HG02610 (cell line): ENCODE results near the gene MSI2.

ENCODE experiments used
- ATAC-seq: cut with Tn5 transposase; IDR thresholded peaks from one replicate; pipeline ENCODE4 v1.9.1; 2021; ENCODE audit warnings: mild to moderate bottlenecking, moderate library complexity; ENCODE audit not compliant: unreplicated experiment

The MSI2 gene

DNA sequence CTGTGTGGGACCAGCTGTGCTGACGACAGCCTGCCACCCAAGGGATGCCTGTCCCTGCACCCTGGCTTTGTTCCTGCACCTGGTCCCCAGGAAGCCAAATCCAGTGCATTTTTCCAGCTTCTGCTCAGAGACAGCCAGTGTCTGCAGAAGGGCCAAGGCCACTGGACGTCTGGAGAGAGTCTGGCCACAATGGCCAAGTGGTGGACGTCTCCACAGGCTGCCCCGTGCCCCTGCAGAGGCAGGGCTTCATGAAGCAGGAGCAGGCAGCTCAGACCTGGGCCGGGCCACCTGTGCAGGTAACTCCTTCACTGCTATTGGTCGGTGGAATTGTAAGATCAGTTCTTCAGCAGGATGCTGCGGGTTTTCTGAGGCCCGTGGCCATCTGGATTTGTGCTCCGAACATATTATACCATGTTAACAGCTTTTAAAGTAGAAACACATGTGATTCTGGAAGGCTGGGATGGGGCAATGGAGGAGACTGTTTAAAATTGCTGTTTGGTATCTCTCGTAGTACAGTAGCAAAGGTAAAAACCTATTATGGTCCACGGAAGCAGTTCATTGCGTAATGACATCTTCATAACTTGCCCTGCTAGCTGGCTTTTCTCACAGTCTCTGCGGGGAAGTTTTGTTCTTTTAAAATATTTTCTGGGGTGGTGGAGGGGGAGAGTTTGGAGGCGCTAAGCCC, 303.5 kb downstream of the MSI2 start:
- no peak for ATAC-seq

DNA sequence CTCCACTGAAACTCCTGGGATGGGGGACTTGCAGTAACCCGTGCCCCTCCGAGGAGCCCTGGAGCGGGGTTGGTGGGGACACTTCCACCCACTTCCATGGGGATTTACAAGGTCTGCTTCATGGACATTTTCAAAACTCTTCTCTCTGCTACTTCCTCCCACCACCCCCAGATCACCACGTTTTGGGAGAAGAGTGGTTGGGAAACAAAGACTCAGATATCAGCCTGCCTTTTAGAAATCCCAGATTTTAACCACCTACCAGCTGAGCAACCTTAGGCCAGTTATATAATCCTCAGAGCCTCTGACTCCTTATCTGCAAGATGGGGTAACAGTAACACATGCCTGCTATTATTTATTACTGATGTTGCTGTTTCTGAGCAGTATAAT, 304.0 kb downstream of the MSI2 start:
- ATAC-seq = no peak

DNA sequence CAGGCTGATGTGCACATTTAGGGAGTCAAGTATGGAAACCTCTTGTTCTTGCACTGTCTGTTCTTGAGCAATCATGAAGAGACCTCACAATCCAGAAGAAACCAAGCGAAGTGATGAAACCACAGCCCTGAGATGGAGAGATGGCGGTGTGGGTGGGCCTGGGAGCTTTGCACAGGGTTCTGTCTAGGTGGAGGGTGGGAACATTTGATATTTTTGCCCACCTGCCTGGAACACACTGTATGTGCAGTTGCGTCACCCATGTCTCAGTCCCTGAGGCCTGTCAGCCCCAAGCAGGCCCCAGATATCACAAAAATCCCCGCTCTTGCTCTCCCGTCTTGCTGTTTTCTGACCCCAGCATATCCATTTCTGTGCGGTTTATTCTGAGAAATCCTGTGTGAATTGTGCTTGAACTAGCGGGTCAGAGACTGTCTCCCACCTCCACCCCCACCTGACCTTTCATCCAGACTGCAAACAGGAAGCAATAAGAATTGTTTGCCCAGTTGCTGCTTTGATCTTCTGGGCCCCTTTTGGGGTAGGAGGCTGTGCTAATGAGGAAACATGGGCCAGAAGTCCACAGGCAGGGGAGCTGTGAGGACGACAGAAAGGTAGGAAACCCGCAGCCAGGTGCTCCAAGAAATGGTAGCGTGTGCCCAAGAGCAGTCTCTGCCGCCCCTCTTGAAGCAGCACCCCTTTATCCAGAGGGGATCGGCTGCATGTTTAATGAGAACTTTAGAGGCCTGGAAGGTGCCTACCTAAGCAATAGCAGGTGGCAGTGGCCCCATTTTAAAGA, 304.9 kb downstream of the MSI2 start:
- no peak for ATAC-seq

DNA sequence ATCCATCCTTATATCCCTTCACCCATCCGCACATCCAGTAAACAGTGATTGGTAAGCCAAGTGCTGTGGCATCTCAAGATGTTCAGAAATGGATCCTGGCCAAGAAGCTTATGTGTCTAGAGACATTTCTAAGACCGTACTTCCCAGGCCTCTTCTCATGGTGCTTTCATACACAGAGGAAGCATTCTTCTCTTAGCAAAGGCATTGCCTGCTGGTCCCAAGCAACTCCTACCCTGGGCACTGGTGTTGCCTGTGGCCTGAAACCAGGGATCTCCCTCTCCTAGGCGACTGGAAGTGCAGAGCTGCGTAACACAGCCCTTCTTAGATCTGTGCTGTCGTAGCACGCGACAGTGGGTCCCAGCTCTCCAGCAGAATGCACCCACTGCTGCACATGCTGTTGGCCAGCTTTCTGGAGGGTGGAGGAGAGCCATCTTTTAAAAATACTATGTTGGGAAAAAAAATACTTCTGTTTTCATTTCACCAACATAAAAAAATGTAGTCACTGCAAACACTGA, 305.9 kb downstream of the MSI2 start:
- ATAC-seq = no peak

DNA sequence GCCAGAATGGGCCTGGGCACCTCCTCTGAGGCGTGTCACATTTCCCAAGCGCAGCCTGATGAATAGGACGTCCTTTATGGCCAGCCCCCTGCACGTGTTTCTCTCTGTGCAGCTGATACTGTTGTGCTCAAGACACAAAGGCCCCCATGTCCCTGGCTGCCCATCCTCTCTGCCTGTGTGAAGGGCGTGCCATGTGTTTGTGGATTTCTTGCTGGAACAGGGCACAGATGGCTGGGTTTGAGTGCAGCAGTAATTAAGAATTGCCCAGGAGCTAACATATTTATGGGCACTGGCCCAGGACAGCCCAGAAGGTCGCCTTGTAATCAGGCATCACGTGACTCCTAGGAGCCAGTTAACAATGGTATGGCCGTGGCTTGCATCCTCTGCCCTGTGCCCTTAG, 307.6 kb downstream of the MSI2 start:
- no peak for ATAC-seq

DNA sequence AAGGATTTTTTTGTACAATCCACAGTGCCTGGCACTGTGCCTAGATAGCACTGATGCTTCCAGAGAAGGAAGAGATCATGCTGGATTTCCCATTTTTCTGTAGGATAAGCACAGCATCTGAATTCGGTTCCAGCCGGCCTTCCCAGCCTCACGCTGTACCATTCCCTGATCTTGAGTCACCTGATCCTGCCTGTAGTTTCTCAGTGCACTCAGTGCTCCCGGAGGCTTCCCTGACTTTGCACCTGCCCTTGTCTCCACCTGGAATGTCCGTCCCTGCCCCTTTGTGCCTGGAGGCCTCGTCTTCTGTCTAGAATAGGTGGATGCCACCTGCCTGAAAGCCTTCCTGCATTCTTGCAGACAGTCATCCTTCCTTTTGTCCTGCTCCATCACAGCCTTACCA, 308.9 kb downstream of the MSI2 start:
- ATAC-seq = no peak

DNA sequence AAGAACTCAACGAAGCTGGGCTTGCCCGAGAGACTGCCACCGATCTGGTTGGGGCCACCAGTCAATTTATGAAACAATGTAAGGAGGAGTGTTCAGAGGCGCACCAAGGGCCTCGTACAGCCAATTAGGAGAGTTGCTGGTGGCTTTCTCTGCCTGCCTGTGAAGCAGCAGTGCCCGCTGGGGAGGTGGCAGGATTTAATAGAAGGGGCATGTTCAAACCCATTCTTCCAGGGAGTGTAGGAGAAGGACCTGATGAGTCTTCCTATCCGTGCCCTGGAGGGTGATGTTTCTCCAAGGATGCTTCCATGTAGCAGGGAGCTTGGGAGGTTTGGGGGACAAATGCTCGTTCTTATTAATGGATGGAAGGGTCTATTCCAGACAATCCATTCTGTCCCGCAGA, 310.4 kb downstream of the MSI2 start:
- no peak for ATAC-seq

DNA sequence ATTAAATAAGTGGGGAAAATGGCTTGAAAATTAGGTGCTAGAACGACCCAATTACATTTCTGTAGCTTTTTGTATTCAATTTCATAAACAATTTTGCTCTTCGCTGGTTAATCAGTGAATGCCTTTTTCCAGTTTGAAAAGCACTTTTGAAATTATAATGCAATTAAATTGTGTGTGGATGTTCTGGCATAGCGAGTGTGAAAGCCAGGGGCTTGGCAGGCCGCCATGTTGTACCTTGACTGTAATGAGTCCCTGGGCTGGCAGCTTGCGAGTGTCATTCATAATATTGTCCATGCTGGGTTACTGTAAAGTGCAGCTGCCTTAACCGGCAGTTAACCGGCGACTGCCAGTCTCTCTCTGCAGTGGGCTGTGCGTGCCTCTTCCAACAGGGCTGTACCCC, 310.9 kb downstream of the MSI2 start:
- no peak for ATAC-seq

DNA sequence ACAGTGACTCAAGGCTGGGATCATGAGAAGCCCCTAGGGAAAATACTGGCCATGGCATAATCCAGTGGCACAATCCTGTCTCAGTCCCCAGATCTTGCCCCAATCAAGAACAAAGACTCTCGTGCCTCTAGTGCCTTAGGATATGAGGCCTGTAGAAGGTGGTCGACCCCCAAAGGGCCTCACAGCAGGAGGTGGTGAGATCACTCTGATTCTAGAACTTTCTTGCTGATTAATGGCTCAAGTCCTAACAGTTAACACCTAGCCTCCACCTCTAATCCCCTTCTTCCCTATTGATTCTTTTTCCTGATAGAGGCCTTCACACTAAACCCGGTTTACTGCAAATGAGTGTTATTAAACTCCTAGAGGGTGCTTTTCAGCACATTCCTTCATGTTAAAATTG, 312.0 kb downstream of the MSI2 start:
- no peak for ATAC-seq

DNA sequence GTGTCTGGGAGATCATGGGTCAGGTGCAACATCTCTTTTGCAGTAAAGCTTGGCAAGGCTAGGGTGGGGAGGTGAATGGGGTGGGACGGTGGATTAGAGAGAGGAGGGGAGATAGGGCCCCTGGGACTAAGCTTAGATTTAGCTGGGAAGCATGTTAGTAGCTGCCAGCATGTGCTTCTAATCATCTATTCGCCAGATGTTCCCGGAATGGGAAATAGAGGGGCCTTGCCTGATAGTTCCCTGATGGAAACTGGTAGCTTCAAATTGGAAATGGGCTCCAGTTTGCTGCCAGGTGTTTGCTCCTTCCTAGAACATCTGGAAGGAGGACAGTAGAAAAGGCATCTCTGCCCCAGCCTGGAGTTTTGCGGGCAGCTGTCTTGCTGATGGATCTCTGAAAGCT, 312.7 kb downstream of the MSI2 start:
- ATAC-seq = no peak

DNA sequence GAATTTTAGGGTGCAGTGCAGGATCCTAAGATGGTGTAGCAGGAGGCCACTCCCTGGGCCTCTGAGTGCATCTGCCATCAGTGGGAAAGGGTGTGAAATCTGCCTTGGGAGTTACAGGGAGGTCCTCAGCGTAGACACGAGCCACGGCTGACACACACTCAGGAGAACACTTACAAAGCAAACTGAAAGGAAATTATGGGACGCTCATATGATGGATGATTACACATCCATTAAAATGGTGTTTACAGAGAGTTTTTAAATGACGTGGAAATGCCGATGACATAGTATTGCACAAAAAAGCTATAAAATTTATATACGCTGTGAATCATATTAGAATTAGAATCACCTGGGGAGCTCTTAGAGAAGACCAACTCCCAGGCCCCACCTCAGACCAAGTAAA, 313.5 kb downstream of the MSI2 start:
- ATAC-seq = no peak

DNA sequence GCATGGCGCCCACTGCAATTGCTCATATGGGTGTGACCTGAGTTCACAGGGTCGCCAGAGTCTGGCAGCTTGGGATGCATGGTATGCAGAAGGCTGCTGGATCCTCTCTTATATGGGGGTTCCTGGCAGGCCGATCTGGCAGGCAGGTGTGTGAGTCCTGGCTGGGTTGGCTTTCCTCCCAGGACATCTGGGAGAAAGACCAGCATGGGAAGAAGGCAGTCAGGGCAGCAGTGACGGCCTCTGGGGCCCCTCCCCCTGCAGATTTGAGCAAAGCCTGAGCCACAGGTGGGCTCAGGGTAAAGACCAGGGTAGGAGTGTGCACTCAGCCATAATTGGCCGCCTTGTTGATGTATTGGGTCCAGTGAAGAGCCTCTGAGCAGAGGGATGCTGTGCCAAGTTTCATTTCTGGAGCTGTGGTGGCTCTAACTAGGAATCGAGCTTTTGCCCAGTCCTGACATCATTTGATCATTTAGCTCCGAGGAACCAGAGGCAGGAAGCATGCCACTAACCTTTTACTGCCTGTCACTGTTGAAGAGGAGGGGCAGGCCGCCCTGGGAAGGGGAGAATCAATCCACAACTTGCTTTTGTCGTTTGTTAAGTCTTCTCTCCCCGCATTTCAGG, 314.5 kb downstream of the MSI2 start:
- ATAC-seq = no peak

DNA sequence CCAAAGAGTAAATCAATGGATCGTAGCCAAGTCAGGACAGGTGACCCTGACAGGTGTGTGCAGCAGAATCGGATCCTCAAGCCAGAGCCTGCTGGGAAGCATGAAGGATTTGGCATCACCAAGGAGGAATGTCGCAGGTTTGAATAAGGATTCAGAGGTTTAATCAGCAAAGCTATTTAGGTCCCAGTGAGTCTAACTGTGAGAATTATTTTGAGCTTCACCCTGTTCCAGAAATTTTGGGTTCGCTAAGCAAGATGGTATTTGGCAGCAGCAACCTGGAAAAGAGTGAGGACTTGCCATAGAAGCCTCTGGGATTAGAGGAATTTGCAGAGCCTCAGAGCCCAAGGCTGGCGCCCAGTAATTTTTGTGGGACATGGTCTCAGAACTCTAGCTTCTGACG, 315.7 kb downstream of the MSI2 start:
- no peak for ATAC-seq

DNA sequence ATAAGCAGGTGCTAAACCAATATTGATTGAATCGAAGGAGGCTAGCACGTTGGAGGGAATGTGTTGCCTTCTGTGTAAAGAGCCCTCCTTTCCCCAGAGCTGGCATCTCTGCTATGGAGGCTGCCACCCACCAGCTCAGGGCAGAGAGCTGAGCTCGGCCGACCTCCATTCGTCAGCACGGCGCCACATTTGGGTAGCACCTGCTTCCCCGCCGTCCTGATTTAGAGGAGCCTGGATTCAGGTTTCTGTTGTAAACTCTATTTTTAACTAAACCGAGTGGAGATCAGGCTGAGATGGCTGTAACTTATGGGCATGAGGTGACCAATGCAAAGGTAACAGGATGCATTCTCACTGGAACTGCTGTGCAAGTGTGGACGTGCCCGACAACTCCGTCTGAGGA, 316.3 kb downstream of the MSI2 start:
- no peak for ATAC-seq

DNA sequence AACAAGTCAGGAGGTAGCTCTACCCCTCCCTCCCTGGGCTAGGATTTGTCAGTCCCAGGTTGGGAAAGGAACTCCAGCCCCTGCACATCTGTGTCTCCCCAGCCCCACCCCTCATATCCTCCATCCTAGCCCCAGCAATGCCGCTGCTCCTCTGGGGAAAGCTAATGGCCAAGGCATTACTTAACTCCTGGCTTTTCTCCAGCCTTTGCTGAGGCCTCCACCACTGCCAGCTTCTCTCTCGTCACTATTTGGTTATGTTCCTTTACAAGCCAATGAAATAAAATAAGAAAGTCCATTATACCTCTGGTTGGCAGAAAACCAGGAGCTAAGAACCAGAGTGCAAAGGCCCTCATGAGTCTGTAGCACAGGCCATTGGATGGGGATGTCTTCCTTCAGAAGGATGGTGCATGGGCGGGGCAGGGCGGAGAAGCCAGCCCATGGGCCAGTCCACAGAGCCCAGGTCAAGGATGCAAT, 317.8 kb downstream of the MSI2 start:
- no peak for ATAC-seq

DNA sequence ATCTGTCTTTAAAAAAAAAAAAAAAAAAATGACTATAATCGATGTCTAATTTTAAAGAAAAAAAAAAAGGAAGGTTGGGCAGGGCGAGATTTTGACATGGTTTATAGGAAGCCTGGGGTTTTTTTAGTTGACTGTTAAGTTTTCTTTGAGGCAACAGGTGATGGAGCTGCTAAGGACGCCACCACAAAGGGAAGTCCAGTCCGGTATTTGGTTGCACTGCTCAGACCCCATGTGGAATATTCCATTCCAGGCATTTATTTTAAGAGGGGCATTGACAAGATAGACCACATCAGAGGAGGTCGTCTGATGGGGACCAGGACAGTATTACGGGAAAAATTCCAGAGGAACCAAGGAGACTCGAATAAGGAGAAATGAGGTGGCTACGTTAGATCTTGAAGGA, 320.4 kb downstream of the MSI2 start:
- no peak for ATAC-seq

DNA sequence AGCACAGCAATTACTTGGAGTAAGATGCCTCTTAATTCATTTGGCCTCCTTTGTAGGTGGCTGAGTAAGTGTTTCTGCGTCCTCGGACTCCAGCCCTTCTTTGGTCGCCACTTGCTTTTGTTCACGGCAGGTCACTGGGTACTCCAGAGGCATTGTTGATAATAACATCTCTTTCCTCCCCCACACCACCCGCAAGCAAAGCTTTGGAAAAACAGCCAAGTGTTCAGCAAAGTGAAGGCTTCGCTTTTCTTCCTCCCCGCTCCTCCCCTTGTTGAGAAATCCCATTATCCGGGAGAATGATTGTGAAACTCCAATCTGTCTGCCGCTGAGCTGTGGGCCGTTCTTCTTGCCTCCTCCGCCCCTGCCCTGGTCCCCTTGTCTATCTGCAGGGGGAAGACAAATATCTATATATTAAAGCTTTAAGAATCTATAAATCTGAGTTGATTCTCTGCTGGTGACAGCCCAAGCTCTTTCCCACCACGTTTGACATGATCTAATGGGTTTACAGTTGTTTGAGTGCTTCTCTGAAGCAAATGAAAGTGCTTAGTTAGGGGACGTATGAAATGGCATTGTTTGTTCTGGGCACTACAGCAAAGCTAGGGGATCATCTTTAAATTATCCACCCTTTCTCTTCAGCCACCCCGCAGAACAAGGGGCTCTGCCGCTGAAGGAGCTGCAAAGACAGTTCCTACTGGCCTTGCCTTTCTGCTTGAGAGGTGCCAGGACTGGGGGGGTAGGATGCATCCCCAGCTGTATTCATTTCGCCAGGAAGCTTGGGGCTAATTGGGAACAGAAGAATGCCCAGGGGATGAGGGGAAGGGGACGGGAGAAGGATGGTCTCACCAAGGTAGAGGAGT, 321.7 kb downstream of the MSI2 start:
- ATAC-seq = no peak

DNA sequence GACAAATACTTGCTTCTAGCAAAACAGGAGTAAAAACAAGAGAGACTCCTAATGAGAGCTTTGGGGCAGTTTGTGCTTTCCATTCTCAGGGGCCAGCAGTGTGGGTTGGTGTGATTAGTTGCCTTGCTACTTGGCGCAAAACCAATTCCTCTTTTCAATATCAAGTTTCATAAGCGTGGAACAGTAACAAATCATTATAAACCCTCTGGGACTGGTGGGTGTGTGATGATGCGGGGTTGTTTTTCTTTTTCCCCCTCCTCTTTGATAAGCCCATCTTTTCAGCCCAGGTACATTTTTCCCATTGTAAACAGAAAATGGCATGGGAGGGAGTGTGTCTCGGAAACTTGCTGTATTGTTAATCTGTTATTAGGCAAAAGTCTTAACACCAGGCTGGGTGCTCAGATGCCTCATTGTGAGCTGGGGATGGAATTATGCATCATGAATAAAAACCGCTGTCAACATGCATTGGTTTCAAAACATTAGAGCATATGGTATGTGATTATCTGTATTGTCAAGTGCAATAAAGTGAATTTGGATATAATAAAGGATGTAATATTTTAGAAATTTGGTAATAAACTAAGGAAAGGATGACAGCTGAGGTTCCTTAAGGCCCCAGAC, 322.4 kb downstream of the MSI2 start:
- ATAC-seq = no peak

DNA sequence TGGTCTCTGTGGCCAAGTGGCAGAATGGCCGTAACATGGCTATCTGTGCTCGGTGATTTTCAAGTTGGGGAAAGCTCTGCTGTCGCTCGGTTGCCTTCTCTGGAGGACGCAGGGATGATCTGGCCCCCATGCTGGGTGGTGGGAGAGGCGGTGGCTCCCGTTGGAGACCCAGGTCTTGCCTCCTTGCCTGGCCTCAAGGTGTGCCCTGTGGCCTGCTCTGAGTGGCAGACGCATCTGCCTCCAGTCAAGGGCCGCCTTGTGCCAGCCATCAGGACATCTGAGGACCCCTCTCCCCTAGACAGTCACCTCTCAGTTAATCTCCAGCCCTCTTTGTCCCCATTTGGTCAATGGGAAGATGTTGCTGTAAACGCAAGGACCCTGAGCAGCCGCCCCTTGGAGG, 322.9 kb downstream of the MSI2 start:
- ATAC-seq = no peak

DNA sequence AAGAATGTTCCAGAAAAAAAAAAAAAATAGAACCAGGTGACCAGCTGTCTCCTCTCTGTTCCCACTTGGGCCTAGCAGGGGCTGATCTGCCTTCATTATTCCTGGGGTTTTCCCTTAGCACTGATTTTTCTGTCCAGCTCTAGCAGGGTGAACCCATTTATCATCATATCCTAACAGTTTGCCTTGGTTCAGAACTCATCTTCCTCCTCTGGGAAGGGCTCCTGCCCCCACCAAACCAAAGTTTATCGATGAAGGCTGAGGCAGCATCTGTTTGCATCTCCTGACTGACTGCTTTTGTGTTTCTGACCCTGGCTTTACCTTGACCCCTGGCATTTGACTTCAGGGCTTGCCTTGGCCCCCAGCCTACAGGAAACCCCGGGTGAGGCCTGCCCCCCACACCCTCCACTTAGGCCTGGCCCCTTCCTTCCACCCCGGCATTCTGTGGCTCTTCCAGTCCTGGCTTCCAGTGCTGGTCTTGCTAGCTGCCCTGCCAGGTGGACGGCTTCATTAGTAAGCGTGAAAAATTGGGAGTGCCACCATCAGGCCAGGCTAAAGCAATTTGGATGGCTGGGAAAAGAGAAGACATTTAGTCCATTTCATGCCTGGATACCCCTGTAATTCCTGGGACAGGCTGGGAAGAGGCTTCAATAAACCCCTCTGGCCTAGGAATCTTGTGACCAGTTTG, 323.9 kb downstream of the MSI2 start:
- no peak for ATAC-seq
